HUES48 (cell line): ENCODE results near the gene ERVH48-1.
"Not testable (repeated sequence)": the region's sequence is repeated elsewhere in the genome, so short reads cannot be mapped to it uniquely, and the experiment has no call there.

ENCODE experiments used
- H3K27ac ChIP-seq: one replicate; pipeline ENCODE4 v1.7.0; 2013; ENCODE audit warnings: low read depth, low read length, inconsistent platforms
- H3K27me3 ChIP-seq: 2 replicates; pipeline ENCODE4 v1.6.1; 2013; ENCODE audit warnings: mild to moderate bottlenecking, low read length; ENCODE audit not compliant: control insufficient read depth, insufficient read depth
- H3K36me3 ChIP-seq: 2 replicates; pipeline ENCODE4 v1.6.1; 2013; ENCODE audit warnings: low read length; ENCODE audit not compliant: control insufficient read depth, insufficient read depth
- H3K4me1 ChIP-seq: 2 replicates; pipeline ENCODE4 v1.6.1; 2013; ENCODE audit warnings: mild to moderate bottlenecking, low read length; ENCODE audit not compliant: control insufficient read depth, insufficient read depth
- H3K4me3 ChIP-seq: 2 replicates; pipeline ENCODE4 v1.5.1; 2013; ENCODE audit warnings: mild to moderate bottlenecking, low read depth, low read length
- H3K9ac ChIP-seq: 2 replicates; pipeline ENCODE4 v1.6.1; 2013; ENCODE audit warnings: mild to moderate bottlenecking, low read depth, low read length, moderate library complexity
- H3K9me3 ChIP-seq: 2 replicates; pipeline ENCODE4 v1.6.1; 2013; ENCODE audit warnings: low read length; ENCODE audit not compliant: control insufficient read depth, insufficient read depth

Gene ERVH48-1

DNA sequence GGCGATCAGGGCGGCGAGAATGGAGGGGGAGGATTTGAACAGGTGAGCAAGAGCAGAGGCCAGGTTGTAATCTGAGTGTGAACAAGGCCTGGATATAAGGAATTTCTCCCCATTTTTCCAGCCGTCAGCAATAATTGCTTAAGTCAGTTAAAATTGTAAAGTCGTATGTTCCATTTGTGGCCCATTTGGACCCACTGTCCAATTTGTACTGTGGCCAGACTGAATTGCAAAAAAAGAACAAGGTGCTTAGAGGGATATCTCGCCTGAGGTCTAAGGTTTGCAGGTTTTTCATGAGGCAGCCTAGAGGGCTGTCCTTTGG, 1.0 kb downstream of the ERVH48-1 start:
- peaks cover 14% of the 10 kb centered on the region for H3K4me1 ChIP-seq
- H3K36me3 ChIP-seq = no peaks in the 10 kb centered on the region; the same call in 1 of the 2 replicates
- H3K4me3 ChIP-seq = no peak overlapping the region; the same call in 1 of the 2 replicates
- peak overlapping the region; percentile 15; the same call in 1 of the 2 replicates for H3K9ac ChIP-seq
- no peaks in the 10 kb centered on the region for H3K27me3 ChIP-seq
- peak overlapping the region; percentile 63 for H3K27ac ChIP-seq
- no peaks in the 10 kb centered on the region for H3K9me3 ChIP-seq

- H3K9me3 ChIP-seq = no peaks in the 10 kb centered on the region
- H3K27me3 ChIP-seq = no peaks in the 10 kb centered on the region
- H3K27ac ChIP-seq = peak overlapping the region; percentile 63
- no peaks in the 10 kb centered on the region; the same call in 1 of the 2 replicates for H3K36me3 ChIP-seq
- H3K9ac ChIP-seq = peak overlapping the region; percentile 15; the same call in 1 of the 2 replicates
- H3K4me3 ChIP-seq = no peak overlapping the region; the same call in 1 of the 2 replicates
- H3K4me1 ChIP-seq = peaks cover 14% of the 10 kb centered on the region
Observed at GRCh38 chr21:42923553-42924432, 1.6 kb downstream of the ERVH48-1 start.

DNA sequence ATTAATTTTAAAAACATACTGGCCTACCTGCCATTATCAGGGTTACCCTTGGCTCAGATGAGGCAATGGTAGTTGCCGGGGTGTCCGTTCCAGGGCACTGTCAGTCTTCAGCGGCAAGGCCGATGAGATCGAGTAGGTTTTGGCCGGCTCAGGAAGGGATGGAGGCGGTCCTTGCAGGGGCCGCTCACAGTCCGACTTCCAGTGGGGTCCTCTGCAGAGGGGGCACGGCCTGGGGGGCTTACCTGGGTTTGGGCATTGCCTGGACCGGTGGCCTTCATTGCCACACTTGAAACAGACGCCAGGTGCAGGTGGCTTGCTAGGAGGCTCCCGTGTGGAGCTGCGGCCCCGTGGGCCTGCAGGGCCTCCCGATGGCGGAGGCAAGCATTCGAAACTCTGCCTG, 2.5 kb downstream of the ERVH48-1 start:
- no peaks in the 10 kb centered on the region for H3K27me3 ChIP-seq
- no peaks in the 10 kb centered on the region; the same call in 1 of the 2 replicates for H3K36me3 ChIP-seq
- H3K9me3 ChIP-seq = no peaks in the 10 kb centered on the region
- no peak overlapping the region for H3K27ac ChIP-seq
- no peak overlapping the region for H3K4me3 ChIP-seq
- H3K4me1 ChIP-seq = peaks cover 14% of the 10 kb centered on the region
- H3K9ac ChIP-seq = no peak overlapping the region

GRCh38 chr21:42921927-42922326, 3.5 kb downstream of the ERVH48-1 start:
- Histone ChIP-seq H3K4me3 (no peak overlapping the region), H3K27ac (no peak overlapping the region), H3K27me3 (no peaks in the 10 kb centered on the region), H3K36me3 (no peaks in the 10 kb centered on the region; the same call in 1 of the 2 replicates), H3K9ac (no peak overlapping the region), H3K4me1 (peaks cover 9% of the 10 kb centered on the region), H3K9me3 (no peaks in the 10 kb centered on the region)

- Histone ChIP-seq H3K9me3 (no peaks in the 10 kb centered on the region), H3K27me3 (no peaks in the 10 kb centered on the region), H3K36me3 (no peaks in the 10 kb centered on the region; the same call in 1 of the 2 replicates), H3K9ac (no peak overlapping the region), H3K4me1 (no peaks in the 10 kb centered on the region), H3K27ac (no peak overlapping the region), H3K4me3 (no peak overlapping the region)
Observed at GRCh38 chr21:42918291-42918690, 7.1 kb downstream of the ERVH48-1 start.

DNA sequence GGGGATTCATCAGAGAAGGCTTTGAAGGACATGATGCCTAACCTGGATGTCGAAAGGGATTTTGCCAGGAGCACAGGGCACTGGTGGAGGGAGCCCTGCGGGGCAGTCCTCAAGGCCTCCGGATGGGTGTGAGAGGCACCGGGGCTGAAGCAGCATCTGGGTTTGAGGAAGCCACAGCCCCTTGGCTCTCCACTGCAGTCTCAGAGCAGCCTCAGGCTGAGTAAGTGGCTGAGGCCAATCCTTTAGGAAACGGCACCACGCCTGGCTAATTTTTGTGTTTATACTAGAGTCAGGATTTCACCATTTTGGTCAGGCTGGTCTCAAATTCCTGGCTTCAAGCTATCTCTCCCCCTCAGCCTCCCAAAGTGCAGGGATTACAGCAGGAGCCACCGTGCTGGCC, 12.0 kb downstream of the ERVH48-1 start:
- Histone ChIP-seq H3K27me3 (no peaks in the 10 kb centered on the region), H3K9me3 (no peaks in the 10 kb centered on the region), H3K4me1 (no peaks in the 10 kb centered on the region), H3K9ac (no peak overlapping the region), H3K27ac (no peak overlapping the region), H3K4me3 (no peak overlapping the region), H3K36me3 (peaks cover 31% of the 10 kb centered on the region)

DNA sequence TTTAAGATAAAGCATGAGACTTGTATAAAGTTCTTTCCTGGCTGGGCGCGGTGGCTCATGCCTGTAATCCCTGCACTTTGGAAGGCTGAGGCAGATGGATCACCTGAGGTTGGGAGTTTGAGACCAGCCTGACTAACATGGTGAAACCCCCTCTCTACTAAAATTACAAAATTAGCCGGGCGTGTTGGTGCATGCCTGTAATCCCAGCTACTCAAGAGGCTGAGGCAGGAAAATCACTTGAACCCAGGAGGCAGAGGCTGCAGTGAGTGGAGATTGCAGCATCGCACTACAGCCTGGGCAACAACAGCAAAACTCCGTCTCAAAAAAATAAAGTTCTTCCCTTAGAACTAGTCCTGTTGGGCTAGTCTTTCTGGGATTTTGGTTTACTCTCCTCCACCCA, 13.5 kb downstream of the ERVH48-1 start:
- H3K27ac ChIP-seq, H3K4me1 ChIP-seq, H3K9ac ChIP-seq, H3K27me3 ChIP-seq, H3K9me3 ChIP-seq, H3K4me3 ChIP-seq: not testable (repeated sequence)
- peaks cover 47% of the 10 kb centered on the region for H3K36me3 ChIP-seq

GRCh38 chr21:42908484-42908883, 16.9 kb downstream of the ERVH48-1 start:
- not testable (repeated sequence) for H3K27me3 ChIP-seq, H3K27ac ChIP-seq, H3K9ac ChIP-seq, H3K4me3 ChIP-seq, H3K9me3 ChIP-seq, H3K4me1 ChIP-seq
- peaks cover 79% of the 10 kb centered on the region for H3K36me3 ChIP-seq

DNA sequence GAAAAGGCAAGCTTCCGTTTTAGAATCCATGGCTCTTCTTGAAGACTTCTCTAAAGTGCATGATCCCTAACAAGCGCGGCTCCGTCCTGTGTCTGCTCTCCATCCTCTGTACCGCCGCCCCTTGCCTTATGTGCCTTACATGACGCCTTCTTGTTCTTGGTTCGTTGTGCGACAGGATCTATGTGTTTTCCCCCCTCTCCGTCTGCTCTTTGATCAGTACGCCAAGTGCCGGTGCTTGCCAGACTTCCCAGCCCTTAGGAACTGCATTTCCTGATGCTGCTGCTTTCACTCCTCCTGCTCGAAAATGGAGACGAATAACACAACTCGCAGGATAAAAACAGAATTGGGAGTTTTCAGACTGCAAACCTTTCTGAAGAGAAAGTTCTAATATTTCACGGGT, 19.2 kb downstream of the ERVH48-1 start:
- H3K27me3 ChIP-seq = no peaks in the 10 kb centered on the region
- H3K9ac ChIP-seq = no peak overlapping the region
- peaks cover 89% of the 10 kb centered on the region for H3K36me3 ChIP-seq
- H3K4me1 ChIP-seq = no peaks in the 10 kb centered on the region
- H3K27ac ChIP-seq = no peak overlapping the region
- H3K9me3 ChIP-seq = 0 out of 2 replicates have a peak, but pooled peaks cover 5% of the 10 kb centered on the region
- no peak overlapping the region for H3K4me3 ChIP-seq

- Histone ChIP-seq H3K4me1 (no peaks in the 10 kb centered on the region), H3K36me3 (peaks cover 90% of the 10 kb centered on the region), H3K9me3 (0 out of 2 replicates have a peak, but pooled peaks cover 5% of the 10 kb centered on the region), H3K9ac (no peak overlapping the region), H3K4me3 (no peak overlapping the region), H3K27me3 (no peaks in the 10 kb centered on the region), H3K27ac (no peak overlapping the region)
Observed at GRCh38 chr21:42905195-42905594, 20.2 kb downstream of the ERVH48-1 start.

- H3K36me3 ChIP-seq = peaks cover 86% of the 10 kb centered on the region
- no peak overlapping the region for H3K27ac ChIP-seq
- H3K9me3 ChIP-seq = 0 out of 2 replicates have a peak, but pooled peaks cover 5% of the 10 kb centered on the region
- no peaks in the 10 kb centered on the region for H3K4me1 ChIP-seq
- no peaks in the 10 kb centered on the region for H3K27me3 ChIP-seq
- no peak overlapping the region for H3K9ac ChIP-seq
- no peak overlapping the region for H3K4me3 ChIP-seq
Observed at GRCh38 chr21:42903817-42904216, 21.6 kb downstream of the ERVH48-1 start.
